IMR-90 (cell line): ENCODE measurements around the gene MATK. TPM values are rescaled to one million over a fixed set of nuclear protein-coding genes. Genes with fewer than 3 reads are reported as not detected.

Source experiments
- ATAC-seq: fragments of 200-7000 bp; cut with Tn5 transposase; 2 replicates; pipeline ENCODE4 v1.9.1; 2020; ENCODE audit warnings: low read depth, mild to moderate bottlenecking, moderate library complexity
- BruUV-seq: library from RNA; stranded (reverse); fragments of 400-500 nt; replicated peaks from 2 replicates; lab custom pipeline; 2021; lab: Mats Ljungman, UMichigan
- CTCF ChIA-PET: fragments of 300-600 bp; formaldehyde crosslinking; extraction: SDS; loops from one replicate; lab custom pipeline; 2021; ENCODE audit warnings: antibody characterized with exemption; lab: Yijun Ruan, JAX
- POLR2A ChIA-PET: fragments of 300-600 bp; sonication (Branson Sonifier 250); formaldehyde crosslinking; loops from one replicate; lab custom pipeline; 2022; ENCODE audit warnings: antibody characterized with exemption; ENCODE audit not compliant: unreplicated experiment; lab: Charles Lee
- DNase-seq: peaks from one replicate; pipeline ENCODE4 v3.0.0; 2013
- H2AFZ ChIP-seq: replicated peaks from 2 replicates; pipeline ENCODE3; 2013; ENCODE audit warnings: low read length, mild to moderate bottlenecking; ENCODE audit not compliant: poor library complexity
- H2AK5ac ChIP-seq: 2 replicates; pipeline ENCODE4 v1.6.1; 2013; ENCODE audit warnings: low read depth, low read length, inconsistent platforms
- H2AK9ac ChIP-seq: replicated peaks from 2 replicates; pipeline ENCODE3; 2013; ENCODE audit warnings: mild to moderate bottlenecking, low read depth, low read length, moderate library complexity; ENCODE audit not compliant: poor library complexity
- H2BK120ac ChIP-seq: 2 replicates; pipeline ENCODE4 v1.6.1; 2013; ENCODE audit warnings: low read depth, low read length, inconsistent platforms
- H2BK15ac ChIP-seq: 3 replicates; pipeline ENCODE4 v1.6.1; 2013; ENCODE audit warnings: low read depth, low read length, inconsistent platforms
- H2BK20ac ChIP-seq: 2 replicates; pipeline ENCODE4 v1.6.1; 2013; ENCODE audit warnings: low read depth, mild to moderate bottlenecking, inconsistent platforms, low read length, moderate library complexity
- H2BK5ac ChIP-seq: 2 replicates; pipeline ENCODE4 v1.6.1; 2013; ENCODE audit warnings: mild to moderate bottlenecking, low read depth, low read length, inconsistent platforms; ENCODE audit not compliant: poor library complexity, severe bottlenecking
- H3K14ac ChIP-seq: replicated peaks from 2 replicates; pipeline ENCODE4 v1.6.1; 2013; ENCODE audit warnings: low read depth, low read length, inconsistent platforms
- H3K18ac ChIP-seq: 2 replicates; pipeline ENCODE4 v1.6.1; 2013; ENCODE audit warnings: low read depth, low read length, control low read depth
- H3K23ac ChIP-seq: 2 replicates; pipeline ENCODE4 v1.6.1; 2013; ENCODE audit warnings: low read depth, low read length, inconsistent platforms
- H3K27ac ChIP-seq: 2 replicates; pipeline ENCODE4 v1.5.1; 2013; ENCODE audit warnings: mild to moderate bottlenecking, control low read depth, low read length; ENCODE audit not compliant: insufficient read depth
- H3K27me3 ChIP-seq: 2 replicates; pipeline ENCODE4 v1.6.1; 2013; ENCODE audit warnings: low read length; ENCODE audit not compliant: control insufficient read depth, insufficient read depth
- H3K36me3 ChIP-seq: 2 replicates; pipeline ENCODE4 v1.6.1; 2013; ENCODE audit warnings: low read length, mixed read lengths; ENCODE audit not compliant: control insufficient read depth, insufficient read depth
- H3K4ac ChIP-seq: 2 replicates; pipeline ENCODE4 v1.6.1; 2013; ENCODE audit warnings: low read depth, low read length, inconsistent platforms
- H3K4me1 ChIP-seq: 2 replicates; pipeline ENCODE4 v1.6.1; 2013; ENCODE audit warnings: low read length, mixed read lengths; ENCODE audit not compliant: control insufficient read depth, insufficient read depth
- H3K4me2 ChIP-seq: 2 replicates; pipeline ENCODE4 v1.6.1; 2013; ENCODE audit warnings: low read depth, mild to moderate bottlenecking, control low read depth, low read length, moderate library complexity
- H3K4me3 ChIP-seq: 2 replicates; pipeline ENCODE4 v1.5.1; 2013; ENCODE audit warnings: low read depth, mild to moderate bottlenecking, control low read depth, low read length, moderate library complexity; ENCODE audit not compliant: insufficient read depth
- H3K56ac ChIP-seq: 2 replicates; pipeline ENCODE4 v1.6.1; 2013; ENCODE audit warnings: low read length, inconsistent platforms; ENCODE audit not compliant: insufficient read depth; ENCODE audit errors: extremely low read depth
- H3K79me1 ChIP-seq, 2 experiments: 2 replicates each; pipeline ENCODE4 v1.6.1; 2013; ENCODE audit warnings: low read length in 2 of 2, inconsistent platforms in 1 of 2, low read depth in 1 of 2
- H3K9ac ChIP-seq: 2 replicates; pipeline ENCODE4 v1.6.1; 2013; ENCODE audit warnings: low read depth, low read length, control low read depth
- H3K9me1 ChIP-seq: 2 replicates; pipeline ENCODE4 v1.6.1; 2013; ENCODE audit warnings: low read length, inconsistent platforms; ENCODE audit not compliant: insufficient read depth
- H3K9me3 ChIP-seq: 2 replicates; pipeline ENCODE4 v1.6.1; 2013; ENCODE audit warnings: low read length; ENCODE audit not compliant: control insufficient read depth, insufficient read depth
- H4K20me1 ChIP-seq: 2 replicates; pipeline ENCODE4 v1.6.1; 2013; ENCODE audit warnings: low read length, inconsistent platforms; ENCODE audit not compliant: insufficient read depth
- H4K5ac ChIP-seq: 2 replicates; pipeline ENCODE4 v1.6.1; 2013; ENCODE audit warnings: mild to moderate bottlenecking, low read depth, low read length, control low read depth
- H4K8ac ChIP-seq, 2 experiments: 2 replicates each; pipeline ENCODE4 v1.6.1; 2013; ENCODE audit warnings: low read depth in 2 of 2, low read length in 2 of 2, control low read depth in 1 of 2, inconsistent platforms in 1 of 2
- H4K91ac ChIP-seq: 2 replicates; pipeline ENCODE4 v1.6.1; 2013; ENCODE audit warnings: low read depth, low read length, inconsistent platforms; ENCODE audit not compliant: insufficient read depth
- BHLHE40 ChIP-seq: fragments of 150-350 bp; IDR thresholded peaks from 2 replicates; pipeline ENCODE4 v1.6.1; 2016; ENCODE audit warnings: mild to moderate bottlenecking, low read depth, low read length
- CEBPB ChIP-seq: IDR thresholded peaks from 2 replicates; pipeline ENCODE4 v1.6.1; 2012; ENCODE audit warnings: low read depth, low read length, improper control_type of control experiment
- CHD1 ChIP-seq: IDR thresholded peaks from 2 replicates; pipeline ENCODE4 v1.6.1; 2012; ENCODE audit warnings: low read depth, low read length, improper control_type of control experiment
- CTCF ChIP-seq: conservative IDR thresholded peaks from 2 replicates; pipeline ENCODE4 v1.5.1; 2012; ENCODE audit warnings: mild to moderate bottlenecking, low read depth, low read length, improper control_type of control experiment
- ELK1 ChIP-seq: fragments of 150-350 bp; IDR thresholded peaks from 2 replicates; pipeline ENCODE4 v1.6.1; 2016; ENCODE audit warnings: low read depth, mild to moderate bottlenecking, low read length, moderate library complexity, borderline replicate concordance
- FOS ChIP-seq: fragments of 150-350 bp; IDR thresholded peaks from 2 replicates; pipeline ENCODE4 v1.6.1; 2016; ENCODE audit warnings: low read depth, low read length
- MAFK ChIP-seq: IDR thresholded peaks from 2 replicates; pipeline ENCODE4 v1.6.1; 2012; ENCODE audit warnings: low read depth, low read length, improper control_type of control experiment
- MAZ ChIP-seq: IDR thresholded peaks from 2 replicates; pipeline ENCODE4 v1.6.1; 2012; ENCODE audit warnings: low read depth, mild to moderate bottlenecking, low read length, improper control_type of control experiment, moderate library complexity, borderline replicate concordance
- MXI1 ChIP-seq: IDR thresholded peaks from 2 replicates; pipeline ENCODE4 v1.6.1; 2012; ENCODE audit warnings: low read depth, mild to moderate bottlenecking, low read length, moderate library complexity, borderline replicate concordance
- NFE2L2 ChIP-seq: fragments of 150-350 bp; IDR thresholded peaks from 2 replicates; pipeline ENCODE4 v1.6.1; 2016; ENCODE audit warnings: low read depth, mild to moderate bottlenecking, low read length
- POLR2A ChIP-seq: IDR thresholded peaks from 2 replicates; pipeline ENCODE4 v1.6.1; 2012; ENCODE audit warnings: mild to moderate bottlenecking, low read depth, low read length
- RAD21 ChIP-seq: IDR thresholded peaks from 2 replicates; pipeline ENCODE4 v1.6.1; 2012; ENCODE audit warnings: low read length, improper control_type of control experiment
- RCOR1 ChIP-seq: IDR thresholded peaks from 2 replicates; pipeline ENCODE4 v1.6.1; 2012; ENCODE audit warnings: mild to moderate bottlenecking, low read length, improper control_type of control experiment; ENCODE audit not compliant: insufficient replicate concordance
- RFX5 ChIP-seq: IDR thresholded peaks from 2 replicates; pipeline ENCODE4 v1.8.0; 2012; ENCODE audit warnings: low read depth, mild to moderate bottlenecking, low read length, moderate library complexity
- SMC3 ChIP-seq: fragments of 150-350 bp; IDR thresholded peaks from 2 replicates; pipeline ENCODE4 v1.6.1; 2016; ENCODE audit warnings: low read depth, mild to moderate bottlenecking, antibody characterized with exemption, low read length, moderate library complexity
- USF2 ChIP-seq: fragments of 150-350 bp; IDR thresholded peaks from 2 replicates; pipeline ENCODE4 v1.6.1; 2017; ENCODE audit warnings: mild to moderate bottlenecking, antibody characterized with exemption, low read length, low read depth
- WGBS, 2 experiments: methylation state at CpG; one replicate each; pipeline versions ENCODE4 v1.1.5 to v1.1.7; 2013; ENCODE audit warnings: missing lambda C conversion rate in 2 of 2; ENCODE audit not compliant: insufficient read length in 1 of 2; ENCODE audit errors: extremely low coverage in 2 of 2; 5-methylcytosine and 5-hydroxymethylcytosine counted together
- dilution Hi-C: fragments of 300-500 bp; cut with HindIII; formaldehyde crosslinking; loops from one replicate; pipeline ENCODE4 v1.14.3; 2018; ENCODE audit warnings: low sequenced_read_pairs; ENCODE audit not compliant: unreplicated experiment
- in situ Hi-C: fragments of 300-500 bp; cut with MboI; formaldehyde crosslinking; loops from 3 replicates; pipeline ENCODE4 v1.14.3; 2019; ENCODE audit warnings: low sequenced_read_pairs, inconsistent platforms, mixed read lengths
- intact Hi-C: fragments of 100-400 bp; cut with micrococcal nuclease; formaldehyde crosslinking; loops from 2 replicates; pipeline ENCODE4 v1.10.0; 2022
- polyA plus RNA-seq, 3 experiments: library from polyadenylated mRNA; depleted of rRNA; stranded (reverse); fragments of >200 nt; gene quantifications; 2 replicates each; pipeline ENCODE4 v1.2.3, GENCODE V29; 2012; ENCODE audit warnings: low replicate concordance in 1 of 3
- total RNA-seq: library from RNA; depleted of rRNA; stranded (reverse); fragments of >200 nt; gene quantifications from 2 replicates; pipeline ENCODE4 v1.2.3, GENCODE V29; 2012

MATK gene
- total and polyA plus RNA-seq, 2 of the 4 experiments (the other 2 are of a cell fraction), result not detected

- ATAC-seq (no peak), DNase-seq (no peak)
- H3K79me1 ChIP-seq, result no peaks in the 10 kb centered on the region
- no peak overlapping the region for H3K4ac ChIP-seq
- peaks cover 12% of the 10 kb centered on the region; the same call in 1 of the 2 replicates for H3K27me3 ChIP-seq
- no peaks in the 10 kb centered on the region for H4K20me1 ChIP-seq
- no peak overlapping the region for H3K23ac ChIP-seq
- no peak overlapping the region for H3K4me2 ChIP-seq
- no TSS peak for BruUV-seq
- 78% methylated on average over 8 of the region's 23 CpGs; no CpG with 5 or more reads in 1 of the 2 experiments for WGBS, 2 experiments
- H3K27ac ChIP-seq, result no peak overlapping the region
- no peak overlapping the region for H2BK20ac ChIP-seq
- no peak overlapping the region for H2AK5ac ChIP-seq
- intact Hi-C loops (loop anchor here (5.0 kb wide), 1 partner anchor 154 kb away; no protein-coding TSS in a partner anchor), dilution Hi-C loops (no loop called here), in situ Hi-C loops (no loop called here)
- H3K14ac ChIP-seq, result no peak overlapping the region
- no peaks in the 10 kb centered on the region for H3K36me3 ChIP-seq
- H2BK15ac ChIP-seq, result no peak overlapping the region
- H3K9me1 ChIP-seq, result 0 out of 2 replicates have a peak, but pooled peaks cover 2% of the 10 kb centered on the region
- H4K91ac ChIP-seq, result no peak overlapping the region
- H2BK120ac ChIP-seq, result no peak overlapping the region
- H4K8ac ChIP-seq, result no peak overlapping the region
- H3K4me3 ChIP-seq, result no peak overlapping the region
- ChIA-PET POLR2A (no interaction called here), CTCF (no interaction called here)
- H3K4me1 ChIP-seq, result no peaks in the 10 kb centered on the region
- H3K9ac ChIP-seq, result no peak overlapping the region
- no peak overlapping the region for H2AFZ ChIP-seq
- no peak overlapping the region for H3K56ac ChIP-seq
- TF ChIP-seq RCOR1, result no peak
- TF ChIP-seq POLR2A, result no peak
- TF ChIP-seq NFE2L2, result no peak
- no peak for TF ChIP-seq RAD21
- no peak for TF ChIP-seq SMC3
- TF ChIP-seq CHD1, result no peak
- no peak for TF ChIP-seq USF2
- TF ChIP-seq MXI1, result no peak
- no peak for TF ChIP-seq MAFK
- no peak for TF ChIP-seq MAZ
- TF ChIP-seq FOS, result no peak
- TF ChIP-seq ELK1, result no peak
- TF ChIP-seq CEBPB, result no peak
- TF ChIP-seq BHLHE40, result no peak
- TF ChIP-seq RFX5, result no peak
- TF ChIP-seq CTCF, result no peak
- H4K5ac ChIP-seq, result no peak overlapping the region
- H2BK5ac ChIP-seq, result no peak overlapping the region
- H3K18ac ChIP-seq, result no peak overlapping the region
- no peaks in the 10 kb centered on the region for H3K9me3 ChIP-seq
- no peak overlapping the region for H2AK9ac ChIP-seq
Measured at GRCh38 chr19:3821156-3821555, 35.0 kb upstream of the MATK start.
